GM19023 (cell line): ENCODE data around the gene LHPP.

Source experiments
- ATAC-seq: cut with Tn5 transposase; IDR thresholded peaks from one replicate; pipeline ENCODE4 v1.9.1; 2021; ENCODE audit warnings: mild to moderate bottlenecking, moderate library complexity; ENCODE audit not compliant: unreplicated experiment

Gene LHPP

GRCh38 chr10:124551097-124551496 lies 89.5 kb downstream of the LHPP start:
- no peak for ATAC-seq

- no peak for ATAC-seq
Measured at GRCh38 chr10:124551755-124552154, 90.1 kb downstream of the LHPP start.

GRCh38 chr10:124552691-124553276 lies 91.2 kb downstream of the LHPP start:
- no peak for ATAC-seq

GRCh38 chr10:124554085-124554858 lies 92.6 kb downstream of the LHPP start:
- no peak for ATAC-seq

GRCh38 chr10:124557167-124557566 lies 95.5 kb downstream of the LHPP start:
- ATAC-seq = no peak

- ATAC-seq = no peak
Measured at GRCh38 chr10:124557648-124558338, 96.2 kb downstream of the LHPP start.

GRCh38 chr10:124558339-124559321 lies 97.0 kb downstream of the LHPP start:
- ATAC-seq = no peak

GRCh38 chr10:124559372-124560132 lies 97.9 kb downstream of the LHPP start:
- no peak for ATAC-seq

- no peak for ATAC-seq
Measured at GRCh38 chr10:124560377-124561105, 98.9 kb downstream of the LHPP start.

- ATAC-seq = no peak
Measured at GRCh38 chr10:124561206-124561605, 99.6 kb downstream of the LHPP start.

GRCh38 chr10:124562425-124563060 lies 100.9 kb downstream of the LHPP start:
- ATAC-seq = no peak

GRCh38 chr10:124563320-124564040 lies 101.9 kb downstream of the LHPP start:
- ATAC-seq = no peak

GRCh38 chr10:124564881-124565280 lies 103.3 kb downstream of the LHPP start:
- ATAC-seq = no peak

- ATAC-seq = no peak
Measured at GRCh38 chr10:124565565-124566221, 104.1 kb downstream of the LHPP start.

- no peak for ATAC-seq
Measured at GRCh38 chr10:124566222-124566888, 104.7 kb downstream of the LHPP start.

GRCh38 chr10:124566981-124567835 lies 105.6 kb downstream of the LHPP start:
- ATAC-seq = no peak
